Transverse colon (tissue), 3 donors: ENCODE measurements around the gene FTCD.

Experiments used
- CTCF ChIP-seq, 5 experiments: fragments of 200-600 bp in 3 of 5; fragments of 450-650 bp in 2 of 5; sonication (generic) in 3 of 5; IDR thresholded peaks; 1 replicate in 2 of 5; 2 replicates in 3 of 5; pipeline ENCODE4 v1.5.1; 2016 to 2017; ENCODE audit warnings: antibody characterized with exemption in 5 of 5, inconsistent platforms in 3 of 5, mild to moderate bottlenecking in 2 of 5, moderate library complexity in 1 of 5
- EP300 ChIP-seq: sonication (generic); formaldehyde crosslinking; IDR thresholded peaks from one replicate; pipeline ENCODE4 v1.6.1; 2017; ENCODE audit warnings: antibody characterized with exemption, low read depth
- POLR2A ChIP-seq: fragments of 450-650 bp; IDR thresholded peaks from one replicate; pipeline ENCODE4 v1.6.1; 2016; ENCODE audit warnings: antibody characterized with exemption, mild to moderate bottlenecking, moderate library complexity

GRCh38 chr21:46173573-46173972 lies 18.2 kb upstream of the FTCD start:
- TF ChIP-seq POLR2A: no peak
- TF ChIP-seq CTCF (IDR thresholded peaks at IDR 0.05): no peak
- no peak for TF ChIP-seq EP300
